ENCODE data around the gene SOX30.

The SOX30 gene

DNA sequence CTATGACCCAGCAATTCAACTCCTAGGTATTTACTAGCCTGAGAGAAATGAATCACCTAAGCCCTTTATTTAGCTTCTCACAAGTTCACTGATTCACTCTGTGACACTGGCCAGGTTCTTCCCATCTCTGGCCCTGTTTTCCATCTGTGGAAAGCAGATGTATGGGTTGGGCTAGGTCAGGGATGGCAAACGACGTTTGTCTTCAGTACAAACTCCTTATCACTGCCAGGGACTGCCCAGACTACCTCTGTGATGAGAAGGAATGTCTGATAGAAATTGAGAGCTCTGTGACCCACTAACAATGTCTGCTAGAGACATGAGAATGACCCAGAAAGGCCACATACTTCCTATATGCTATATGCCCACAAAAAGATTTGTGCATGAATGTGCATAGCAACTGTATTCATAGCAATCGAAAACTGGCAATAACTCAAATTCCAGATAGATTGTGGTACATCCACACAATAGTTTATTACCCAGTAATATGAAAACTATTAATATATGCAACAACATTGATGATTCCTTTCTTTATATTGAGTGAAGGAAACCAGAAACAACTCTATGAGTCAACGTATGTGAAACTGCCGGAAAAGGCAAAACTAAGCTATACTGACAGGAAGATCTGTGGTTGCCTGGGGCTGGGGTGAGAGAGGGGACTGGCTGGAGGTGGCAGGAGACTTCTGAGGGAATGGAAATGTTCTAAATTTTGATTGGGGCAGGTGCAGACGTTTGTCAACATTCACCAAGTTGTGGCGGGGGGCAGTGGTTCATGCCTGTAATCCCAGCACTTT lies 44.7 kb downstream of the SOX30 start:
- no peak for DNase-seq (ENCODE audit: low read depth)

DNA sequence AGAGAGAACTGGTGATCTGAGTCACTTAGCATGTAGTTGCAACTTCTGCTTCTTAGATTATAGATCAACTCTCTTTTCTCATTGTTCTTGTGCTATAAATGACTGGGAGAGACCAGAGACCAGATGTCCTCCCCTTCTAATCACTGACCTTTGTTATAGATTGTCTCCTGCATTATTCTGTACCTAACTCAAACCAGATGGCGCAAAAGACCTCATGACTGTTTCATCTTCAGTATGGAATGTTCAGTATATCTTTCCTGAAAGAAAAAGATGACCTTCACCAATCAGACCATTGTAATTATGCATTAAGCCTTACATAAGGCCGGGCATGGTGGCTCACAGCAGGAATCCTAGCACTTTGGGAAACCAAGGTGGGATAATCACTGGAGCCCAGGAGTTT lies 46.2 kb downstream of the SOX30 start:
- DNase-seq (ENCODE audit: low read depth) = no peak

DNA sequence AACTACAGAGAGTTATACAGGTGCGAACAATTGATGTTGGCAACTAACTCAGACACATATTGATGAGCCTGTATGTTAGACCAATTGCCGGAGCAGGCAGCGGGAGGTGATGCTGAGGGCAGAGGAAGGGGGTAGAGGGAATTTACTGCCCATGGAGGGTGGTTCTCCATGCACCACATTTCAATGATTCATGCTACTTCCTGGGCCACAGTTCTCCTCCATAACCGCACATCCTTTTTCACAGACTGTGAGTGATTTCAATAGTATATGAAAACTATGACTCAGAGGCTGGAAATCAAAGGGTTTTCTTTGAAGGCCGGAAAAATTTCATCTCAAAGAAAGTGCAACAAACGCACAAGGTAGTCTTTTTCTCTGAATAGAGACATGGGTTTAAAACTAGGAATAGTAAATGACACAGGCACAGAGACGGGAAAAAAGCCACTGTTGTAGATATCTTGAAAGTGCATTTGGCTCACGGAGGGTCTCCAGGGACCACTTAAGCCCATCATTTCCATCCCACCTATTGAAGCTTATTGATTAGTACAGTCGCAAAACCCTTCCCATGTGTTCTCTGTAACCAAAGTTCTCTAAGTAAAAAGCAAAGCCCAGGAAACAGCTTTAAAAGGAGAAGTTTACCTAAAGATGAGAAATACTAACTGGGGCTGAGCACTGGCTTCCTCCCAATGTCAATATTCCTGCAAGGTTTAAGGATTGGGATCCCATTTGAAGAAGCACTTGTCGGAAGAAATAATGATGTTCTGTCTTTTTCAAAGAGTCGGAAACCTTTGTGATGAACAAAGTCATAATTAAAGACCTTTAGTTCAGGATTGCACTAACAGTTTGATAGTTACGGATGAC lies 48.7 kb downstream of the SOX30 start:
- DNase-seq (ENCODE audit: low read depth) = peak; percentile 72

DNA sequence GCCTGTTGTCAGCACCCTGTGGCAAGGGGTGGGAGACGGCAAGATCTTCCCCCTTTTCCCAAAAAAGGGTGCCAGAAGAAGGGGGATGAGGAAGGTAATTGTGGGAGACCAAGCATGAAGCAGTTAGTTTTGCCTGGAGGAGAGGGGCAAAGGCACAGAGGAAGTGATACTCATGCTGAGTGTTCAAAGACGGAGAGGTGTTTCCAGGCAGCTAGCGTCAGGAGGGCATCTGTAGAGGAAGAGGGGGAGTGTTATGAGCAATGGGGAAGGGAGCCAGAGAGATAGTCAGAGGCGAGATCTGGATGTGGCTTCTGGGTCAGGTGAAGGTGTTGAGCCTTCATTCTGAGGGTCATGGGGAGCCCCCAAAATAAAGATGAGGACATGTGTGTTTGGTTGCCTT lies 49.7 kb downstream of the SOX30 start:
- no peak for DNase-seq (ENCODE audit: low read depth)

DNA sequence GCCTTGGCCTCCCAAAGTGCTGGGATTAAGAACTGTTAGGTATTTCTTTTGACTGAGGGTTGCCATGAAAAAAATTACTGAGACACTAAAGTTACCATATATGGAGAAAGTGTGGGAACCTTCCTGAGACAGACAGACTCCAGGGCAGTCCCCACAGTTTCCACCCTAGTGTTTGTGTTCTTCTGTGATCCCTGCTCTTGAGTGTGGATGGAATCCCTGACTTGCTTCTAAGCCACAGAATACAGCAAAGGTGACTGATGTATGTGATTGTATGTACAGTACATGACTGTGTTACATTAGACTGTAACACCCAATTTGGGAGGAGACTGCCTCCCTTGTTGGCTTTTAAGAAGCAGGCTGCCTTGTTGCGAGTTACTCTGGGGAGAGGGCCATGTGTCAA lies 52.0 kb downstream of the SOX30 start:
- DNase-seq (ENCODE audit: low read depth) = no peak

DNA sequence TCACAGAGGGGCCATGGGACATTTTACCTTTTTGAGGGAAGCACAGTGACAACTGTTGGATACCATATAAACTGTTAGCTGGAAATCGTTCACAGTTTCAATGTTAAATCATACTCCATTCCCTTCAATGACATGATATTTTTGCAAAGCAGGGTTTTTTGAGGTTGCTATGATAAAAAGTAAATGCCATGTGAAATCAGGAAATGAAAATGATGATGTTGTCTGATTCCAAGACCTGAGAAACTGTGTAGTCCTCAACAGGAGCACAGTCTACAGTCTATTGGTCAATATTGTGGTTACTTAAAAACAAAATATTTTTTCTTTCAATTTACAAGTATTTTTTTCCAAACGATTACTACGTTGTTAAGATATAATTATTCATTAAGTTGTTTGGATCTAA lies 52.7 kb downstream of the SOX30 start:
- no peak for DNase-seq (ENCODE audit: low read depth)

DNA sequence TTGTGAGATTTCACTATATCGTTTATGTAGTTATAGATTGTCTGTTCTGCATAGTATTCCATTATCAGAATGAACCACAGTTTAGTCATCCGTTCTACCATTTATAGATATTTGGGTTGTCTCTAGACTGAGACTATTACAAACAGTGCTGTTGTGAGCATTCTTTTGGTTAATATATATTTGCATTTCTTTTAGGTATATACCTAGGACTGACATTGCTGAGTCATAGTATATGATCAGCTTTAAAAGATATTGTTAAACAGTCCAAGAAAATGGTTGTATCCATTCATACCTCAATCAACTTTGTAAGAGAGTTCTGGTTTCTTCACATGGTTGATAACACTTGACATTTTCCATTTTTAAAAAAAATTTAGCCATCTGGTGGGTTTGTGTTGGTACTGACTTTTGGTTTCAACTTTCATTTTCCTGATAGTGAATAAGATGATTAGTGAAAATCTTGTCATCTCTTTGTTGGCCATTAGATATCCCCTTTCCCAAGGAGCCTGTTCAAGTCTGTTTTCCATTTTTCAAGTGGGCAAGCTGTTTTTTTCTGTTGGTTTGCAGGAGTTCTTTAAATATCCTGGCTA lies 53.8 kb downstream of the SOX30 start:
- no peak for DNase-seq (ENCODE audit: low read depth)

DNA sequence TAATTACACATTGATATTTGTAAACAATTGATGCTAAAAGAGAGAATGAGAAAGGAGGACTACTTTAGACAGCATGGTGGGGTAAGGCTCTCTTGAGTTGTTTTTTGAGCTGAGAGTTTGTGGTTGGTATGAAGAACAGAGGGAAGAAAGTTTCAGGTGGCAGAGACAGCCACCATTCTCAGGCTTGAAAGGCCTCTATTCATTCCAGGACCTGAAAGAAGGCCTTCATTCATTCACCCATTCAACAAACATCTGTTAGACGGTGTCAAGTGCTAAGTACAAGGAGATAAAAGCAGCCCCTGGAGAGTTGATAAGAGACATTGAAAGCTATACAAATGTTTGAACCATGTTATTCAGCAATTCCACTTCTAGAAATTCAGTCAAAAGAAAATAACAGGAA lies 55.0 kb downstream of the SOX30 start:
- DNase-seq (ENCODE audit: low read depth) = no peak

DNA sequence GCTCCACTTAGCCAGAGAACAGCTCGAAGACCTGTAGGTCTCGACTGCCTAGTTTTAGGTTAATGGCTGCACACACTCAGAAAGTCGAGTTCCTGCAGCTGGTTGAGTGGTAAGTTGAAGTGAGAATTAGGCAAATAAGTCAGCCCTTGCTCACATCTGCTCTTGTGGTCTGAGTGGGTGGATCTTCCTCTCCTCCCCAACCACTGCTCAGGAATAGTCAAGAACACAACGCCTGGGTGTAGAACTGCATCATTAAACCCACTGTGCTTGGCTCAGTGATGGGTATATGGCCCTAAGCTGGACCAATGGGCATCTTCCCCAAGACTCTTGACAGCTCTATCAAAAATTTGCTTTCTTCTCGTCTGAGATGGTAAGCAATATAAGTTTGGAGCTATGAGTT lies 55.8 kb downstream of the SOX30 start:
- DNase-seq (ENCODE audit: low read depth) = no peak

DNA sequence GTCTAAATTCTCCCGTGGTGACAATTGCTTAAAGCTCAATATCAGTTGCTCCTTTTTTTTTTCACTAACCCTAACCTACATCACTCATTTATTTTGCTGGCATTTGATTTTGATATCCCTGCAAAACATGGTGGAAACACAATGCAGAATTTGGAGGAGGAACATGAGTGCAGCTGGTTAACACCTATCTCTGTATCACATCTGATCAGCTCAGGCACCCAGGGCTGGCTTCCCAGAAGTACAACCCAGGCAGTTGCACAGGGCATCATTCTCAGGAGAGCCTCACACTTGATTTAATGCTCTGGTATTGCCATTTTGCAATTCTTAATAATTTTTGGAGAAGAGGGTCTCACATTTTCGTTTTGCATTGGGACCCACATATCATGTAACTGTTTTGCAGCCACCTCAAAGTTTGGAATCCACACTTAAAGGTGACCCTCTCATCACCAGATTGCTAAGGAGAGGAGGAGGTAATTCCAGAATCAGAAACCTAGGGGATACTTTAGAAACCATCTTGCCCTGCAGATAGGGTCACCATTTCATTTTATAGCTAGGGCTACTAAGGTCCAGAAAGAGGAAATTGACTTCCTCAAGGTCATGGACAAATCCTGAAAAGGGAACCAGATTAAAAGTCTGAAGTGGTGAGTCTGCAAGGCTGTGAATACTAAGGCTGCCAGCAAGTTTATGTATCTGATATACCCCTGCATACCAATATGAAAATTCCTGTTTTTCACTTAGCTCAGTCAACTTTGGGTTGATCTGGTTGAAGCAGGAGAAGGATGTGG lies 57.4 kb downstream of the SOX30 start:
- no peak for DNase-seq (ENCODE audit: low read depth)

DNA sequence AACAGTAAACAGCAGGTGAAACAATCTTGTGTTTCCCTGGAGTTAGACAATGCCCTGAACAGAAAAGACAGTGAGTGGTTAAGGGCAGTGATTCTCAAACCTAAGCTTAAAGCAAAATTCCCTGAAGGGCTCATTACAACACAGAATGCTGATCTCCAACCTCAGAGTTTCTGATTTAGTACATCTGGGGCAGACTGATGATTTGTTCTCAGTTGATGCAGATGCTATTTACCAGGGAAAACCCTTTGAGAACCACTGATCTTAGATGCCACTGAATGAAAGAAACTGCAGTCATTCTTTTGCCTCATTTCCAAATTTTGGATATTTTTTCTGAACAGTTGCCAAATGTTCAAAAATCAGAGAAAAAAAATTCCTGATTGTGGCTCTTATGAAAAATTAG lies 58.0 kb downstream of the SOX30 start:
- no peak for DNase-seq (ENCODE audit: low read depth)

DNA sequence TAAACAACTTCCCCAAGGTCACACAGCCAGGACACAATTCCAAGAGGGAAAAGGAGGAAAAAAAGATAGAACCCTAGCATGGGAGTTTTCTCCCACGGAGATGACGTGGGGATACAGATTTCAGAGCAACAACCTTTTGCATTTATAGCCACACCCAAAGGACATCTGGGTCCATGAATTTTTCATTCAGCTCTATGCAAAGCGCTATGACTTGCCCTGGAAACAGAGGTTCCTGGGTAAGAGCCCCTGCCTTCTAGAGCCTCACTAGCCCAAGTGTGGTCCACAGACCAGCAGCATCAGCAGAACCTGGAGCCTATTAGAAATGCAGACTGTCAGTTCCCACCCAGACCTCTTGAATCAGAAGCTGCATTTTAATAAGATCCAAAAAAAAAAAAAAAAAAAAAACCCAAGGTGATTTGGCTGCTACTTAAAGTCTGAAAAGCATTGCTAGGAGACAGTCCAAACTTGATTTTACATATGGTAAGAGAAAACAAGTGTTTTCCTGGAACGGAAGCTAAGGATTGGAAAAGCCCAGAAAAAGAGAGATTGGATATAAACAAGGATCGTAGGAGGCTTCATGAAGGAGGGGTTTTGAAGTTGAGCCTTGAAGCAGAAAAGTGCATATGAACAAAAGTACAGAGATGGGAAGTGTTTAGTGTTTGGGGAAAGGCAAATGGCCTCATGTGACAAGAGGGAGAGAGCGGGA lies 59.0 kb downstream of the SOX30 start:
- no peak for DNase-seq (ENCODE audit: low read depth)

DNA sequence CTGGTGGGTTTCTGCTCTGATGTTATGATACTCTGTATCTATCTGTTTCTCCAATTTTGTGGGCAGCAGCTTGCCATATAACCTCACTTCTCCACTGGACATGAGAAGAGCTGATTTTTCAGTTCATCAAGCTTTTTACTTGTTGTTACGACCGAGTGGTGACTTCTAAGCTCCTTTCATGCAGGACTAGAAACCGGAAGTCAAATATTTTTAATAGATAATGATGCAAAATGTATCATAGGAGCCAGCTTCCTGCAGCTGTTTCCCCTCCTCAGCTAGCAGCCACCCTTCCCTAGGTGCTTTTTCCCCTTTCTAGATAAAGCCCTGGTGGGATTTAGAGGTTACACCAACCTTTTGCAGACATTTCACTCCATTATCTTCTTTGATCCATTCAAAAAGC lies 59.6 kb downstream of the SOX30 start:
- no peak for DNase-seq (ENCODE audit: low read depth)

DNA sequence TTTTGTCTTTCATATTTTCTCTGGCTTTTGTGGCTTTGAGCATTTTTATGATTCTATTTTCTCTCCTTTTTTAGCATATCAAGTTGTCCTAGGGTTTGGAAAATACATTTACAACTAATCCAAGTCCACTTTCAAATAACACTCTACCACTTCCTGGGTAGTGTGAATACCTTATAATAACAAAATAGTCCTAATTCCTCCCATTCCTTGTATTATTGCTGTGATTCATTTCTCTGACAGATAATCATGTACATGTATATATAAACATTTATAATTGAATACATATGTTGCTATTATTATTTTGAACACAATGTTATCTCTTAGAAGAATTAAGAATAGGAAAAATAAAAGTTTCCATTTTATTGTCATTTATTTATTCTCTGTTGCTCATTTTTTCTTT lies 61.8 kb downstream of the SOX30 start:
- no peak for DNase-seq (ENCODE audit: low read depth)

DNA sequence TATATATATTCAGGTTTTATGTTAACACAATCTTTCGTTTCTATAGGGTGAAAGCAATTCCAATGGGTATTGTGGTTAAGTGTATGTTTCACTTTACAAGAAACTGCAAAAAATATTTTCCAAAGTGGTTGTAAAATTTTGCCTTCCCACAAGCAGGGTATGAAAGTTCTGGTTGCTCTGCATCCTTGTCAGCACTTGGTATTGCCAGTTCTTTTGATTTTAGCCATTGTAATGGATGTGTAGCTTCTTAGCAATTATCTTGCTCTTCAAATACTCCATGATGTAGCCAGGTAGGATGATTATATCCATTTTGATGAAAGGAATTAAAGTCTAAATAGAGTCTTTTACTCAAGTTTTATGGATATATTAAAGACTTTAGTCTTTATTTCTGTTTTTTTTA lies 67.6 kb downstream of the SOX30 start:
- DNase-seq (ENCODE audit: low read depth) = no peak

DNA sequence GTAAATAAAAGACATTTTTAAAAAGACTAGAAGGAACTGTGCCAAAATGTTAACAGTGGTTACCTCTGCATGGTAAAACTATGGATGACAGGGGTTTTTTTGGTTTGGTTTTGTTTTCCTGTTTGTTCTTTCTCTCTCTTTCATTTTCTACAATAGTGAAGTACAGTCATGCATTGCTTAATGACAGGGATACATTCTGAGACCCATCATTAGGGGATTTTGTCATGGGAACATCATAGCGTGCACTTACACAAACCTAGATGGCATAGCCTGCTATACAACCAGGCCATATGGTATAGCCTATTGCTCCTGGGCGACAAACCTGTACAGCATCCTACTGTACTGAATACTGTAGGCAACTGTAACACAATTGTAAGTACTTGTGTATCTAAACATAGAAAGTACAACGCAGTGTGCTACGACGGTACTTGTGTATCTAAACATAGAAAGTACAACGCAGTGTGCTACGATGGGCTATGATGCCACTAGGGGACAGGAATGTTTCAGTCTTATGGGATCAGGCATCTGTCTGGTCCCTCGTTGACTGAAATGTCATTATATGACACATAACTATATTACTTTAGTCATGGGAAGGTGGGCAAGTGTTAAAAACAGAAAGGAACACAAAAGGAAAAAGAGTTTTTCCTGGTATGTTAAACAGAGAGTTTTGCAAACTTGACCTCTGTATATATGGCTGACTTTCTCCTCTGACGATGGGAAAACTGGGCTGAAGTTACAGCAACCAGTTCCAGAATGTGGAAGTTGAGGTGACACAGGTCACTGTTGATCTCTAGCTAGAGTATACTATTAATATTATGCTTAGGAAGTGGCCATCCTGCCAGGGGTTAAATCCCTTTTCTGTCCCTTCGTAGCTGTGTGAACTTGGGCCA lies 69.3 kb downstream of the SOX30 start:
- DNase-seq (ENCODE audit: low read depth) = no peak

DNA sequence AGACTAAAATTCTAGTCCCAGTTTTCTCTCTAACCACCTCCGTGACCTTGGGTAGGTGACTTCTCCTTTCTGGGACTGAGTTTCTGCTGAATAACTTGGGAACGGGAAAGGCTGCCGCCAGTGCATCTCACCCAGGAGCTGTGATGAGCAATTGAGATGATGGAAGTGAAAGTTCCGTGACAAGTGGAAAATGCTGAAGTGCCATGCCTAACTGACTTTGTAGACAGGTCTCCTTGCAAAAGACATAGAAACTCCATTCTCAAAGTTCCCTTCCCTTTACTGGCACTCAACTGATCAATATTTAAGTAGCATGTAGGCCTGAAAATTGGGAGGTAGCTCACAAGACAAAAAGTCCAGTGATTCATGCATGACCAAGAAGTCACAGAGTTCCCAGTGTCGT lies 70.3 kb downstream of the SOX30 start:
- DNase-seq (ENCODE audit: low read depth) = no peak

DNA sequence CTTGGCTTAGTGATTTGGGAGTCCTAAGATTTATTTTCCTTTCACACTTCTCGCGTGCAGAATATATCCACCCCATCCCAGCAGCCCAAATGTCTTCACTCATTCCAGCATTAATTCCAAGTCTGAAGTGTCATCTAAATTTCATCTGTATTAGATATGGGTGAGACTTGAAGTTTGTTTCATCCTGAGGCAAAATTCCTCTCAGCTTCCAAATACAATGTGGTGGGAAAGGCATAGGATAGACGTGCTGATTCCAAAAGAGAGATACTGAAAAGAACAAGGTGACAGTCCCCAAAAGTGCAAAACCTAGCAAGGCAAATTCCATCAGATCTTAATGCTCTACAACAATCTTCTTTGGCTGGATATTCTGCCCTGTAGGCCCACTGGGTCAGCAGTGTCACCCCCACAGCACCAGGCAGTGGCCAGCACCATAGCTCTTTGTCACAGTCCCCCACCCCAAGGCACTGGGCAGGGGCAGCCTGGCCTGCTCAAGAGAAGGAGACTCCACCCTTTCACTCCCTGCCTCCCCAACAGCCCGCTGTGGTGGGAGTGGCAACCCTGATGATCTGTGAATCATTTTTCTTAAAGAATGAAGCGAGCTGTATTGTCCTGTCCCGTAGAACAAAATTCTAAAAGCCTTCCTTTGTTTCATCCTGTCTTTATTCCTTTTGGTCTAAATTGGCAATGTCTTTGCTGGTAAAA lies 74.0 kb downstream of the SOX30 start:
- no peak for DNase-seq (ENCODE audit: low read depth)

DNA sequence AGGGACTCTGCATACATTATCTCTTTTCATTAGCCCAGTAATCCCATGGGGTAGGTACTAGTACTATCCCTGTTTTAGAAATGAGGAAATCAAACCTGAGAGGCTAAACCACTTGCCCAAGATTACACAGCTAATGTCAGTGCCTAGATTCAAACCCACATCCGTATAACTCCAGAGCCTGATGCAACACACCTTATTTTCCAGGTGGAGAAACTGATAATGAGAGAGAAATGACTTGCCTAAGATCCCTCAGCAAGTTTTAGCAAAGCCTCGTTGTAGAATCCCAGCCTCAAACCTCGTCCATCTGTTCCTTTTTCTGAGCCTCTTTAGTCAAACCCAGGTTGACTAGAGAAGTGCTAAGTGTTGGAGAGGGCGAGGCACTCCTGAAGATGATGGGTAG lies 75.6 kb downstream of the SOX30 start:
- no peak for DNase-seq (ENCODE audit: low read depth)

Measured in stromal cell of bone marrow (primary cell).